BE2C (cell line): ENCODE measurements around the gene HAND1.
A peak's percentile ranks its signal among the peaks of the same experiment; 100 is the strongest.

Source experiments
- DNase-seq: peaks from one replicate; pipeline ENCODE4 v3.0.0-alpha.2; 2020
- H3K27me3 ChIP-seq: fragments of 250-450 bp; sonication (Bioruptor Pico); 2 replicates; pipeline ENCODE4 v1.5.1; 2020; ENCODE audit warnings: mild to moderate bottlenecking
- H3K36me3 ChIP-seq: fragments of 250-450 bp; sonication (Bioruptor Pico); 2 replicates; pipeline ENCODE4 v1.5.1; 2020; ENCODE audit warnings: mild to moderate bottlenecking
- H3K4me1 ChIP-seq: fragments of 250-450 bp; sonication (Bioruptor Pico); 2 replicates; pipeline ENCODE4 v1.5.1; 2020
- H3K4me3 ChIP-seq: 2 replicates; pipeline ENCODE4 v1.5.1; 2011; ENCODE audit warnings: low read depth, low read length
- H3K9me3 ChIP-seq: fragments of 250-450 bp; sonication (Bioruptor Pico); 2 replicates; pipeline ENCODE4 v1.5.1; 2020
- TF ChIP-seq, protein P1 (sequence below): IDR thresholded peaks from 2 replicates; pipeline ENCODE4 v1.5.1; 2012; ENCODE audit warnings: mild to moderate bottlenecking, low read depth, low read length

HAND1 gene

GRCh38 chr5:154447089-154447725, 30.8 kb downstream of the HAND1 start:
- H3K27me3 ChIP-seq = no peaks in the 10 kb centered on the region
- TF ChIP-seq, protein P1, sequence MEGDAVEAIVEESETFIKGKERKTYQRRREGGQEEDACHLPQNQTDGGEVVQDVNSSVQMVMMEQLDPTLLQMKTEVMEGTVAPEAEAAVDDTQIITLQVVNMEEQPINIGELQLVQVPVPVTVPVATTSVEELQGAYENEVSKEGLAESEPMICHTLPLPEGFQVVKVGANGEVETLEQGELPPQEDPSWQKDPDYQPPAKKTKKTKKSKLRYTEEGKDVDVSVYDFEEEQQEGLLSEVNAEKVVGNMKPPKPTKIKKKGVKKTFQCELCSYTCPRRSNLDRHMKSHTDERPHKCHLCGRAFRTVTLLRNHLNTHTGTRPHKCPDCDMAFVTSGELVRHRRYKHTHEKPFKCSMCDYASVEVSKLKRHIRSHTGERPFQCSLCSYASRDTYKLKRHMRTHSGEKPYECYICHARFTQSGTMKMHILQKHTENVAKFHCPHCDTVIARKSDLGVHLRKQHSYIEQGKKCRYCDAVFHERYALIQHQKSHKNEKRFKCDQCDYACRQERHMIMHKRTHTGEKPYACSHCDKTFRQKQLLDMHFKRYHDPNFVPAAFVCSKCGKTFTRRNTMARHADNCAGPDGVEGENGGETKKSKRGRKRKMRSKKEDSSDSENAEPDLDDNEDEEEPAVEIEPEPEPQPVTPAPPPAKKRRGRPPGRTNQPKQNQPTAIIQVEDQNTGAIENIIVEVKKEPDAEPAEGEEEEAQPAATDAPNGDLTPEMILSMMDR = no peak
- H3K4me3 ChIP-seq = peak overlapping the region; percentile 97
- DNase-seq = no peak
- no peaks in the 10 kb centered on the region for H3K9me3 ChIP-seq
- peaks cover 3% of the 10 kb centered on the region for H3K4me1 ChIP-seq
- H3K36me3 ChIP-seq = peaks cover 5% of the 10 kb centered on the region

DNA sequence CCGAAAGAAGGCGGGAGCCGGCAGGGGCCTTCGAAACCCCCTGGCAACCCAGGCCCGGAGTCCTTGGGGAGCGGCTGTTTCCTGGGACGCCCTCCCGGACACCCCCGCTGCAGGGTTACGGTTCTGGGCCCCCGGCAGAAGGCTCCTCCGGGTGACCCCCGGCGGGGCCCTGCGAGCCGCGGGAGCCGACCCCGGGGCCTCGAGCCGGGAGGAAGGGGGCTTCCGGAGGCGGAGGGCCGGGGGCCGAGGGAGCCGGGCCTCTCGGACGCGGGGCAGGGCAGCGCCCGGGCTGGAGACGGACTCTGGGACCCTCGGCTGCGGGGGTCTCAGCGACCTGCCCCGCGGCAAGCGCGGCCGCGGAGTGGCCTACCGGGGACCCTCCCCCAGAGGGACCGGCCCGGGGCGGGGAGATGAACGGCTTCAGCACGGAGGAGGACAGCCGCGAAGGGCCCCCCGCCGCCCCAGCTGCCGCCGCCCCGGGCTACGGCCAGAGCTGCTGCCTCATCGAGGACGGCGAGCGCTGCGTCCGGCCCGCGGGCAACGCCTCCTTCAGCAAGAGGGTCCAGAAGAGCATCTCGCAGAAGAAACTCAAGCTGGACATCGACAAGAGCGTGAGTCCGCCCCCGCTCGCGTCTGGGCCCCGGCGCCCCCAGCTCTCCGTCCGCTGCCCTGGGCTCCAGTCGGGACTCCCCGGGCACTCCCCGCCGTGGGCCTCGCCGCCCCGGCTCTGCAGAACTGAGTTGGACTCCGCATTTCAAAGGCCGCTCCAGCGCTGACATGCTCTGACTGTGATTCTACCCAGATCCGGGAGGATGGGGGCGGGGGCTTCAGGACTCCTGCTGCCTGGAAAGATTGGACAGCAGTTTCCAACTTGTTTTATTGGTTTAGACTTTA, 31.6 kb downstream of the HAND1 start:
- Histone ChIP-seq H3K27me3 (no peaks in the 10 kb centered on the region), H3K36me3 (peaks cover 2% of the 10 kb centered on the region), H3K4me1 (peaks cover 3% of the 10 kb centered on the region), H3K9me3 (no peaks in the 10 kb centered on the region), H3K4me3 (peak overlapping the region; percentile 97)
- TF ChIP-seq, protein P1 = no peak
- peak; percentile 77 for DNase-seq

- no peaks in the 10 kb centered on the region for H3K9me3 ChIP-seq
- H3K4me3 ChIP-seq = peak within 1 kb of the TSS; percentile 97
- peak; percentile 96 for DNase-seq
Observed at GRCh38 chr5:154445422-154446194, 32.4 kb downstream of the HAND1 start, which contains the start of gene SAP30L. TSS of gene SAP30L (plus strand) at chr5:154445997. CDS start at chr5:154446605, 608 bp downstream.

DNA sequence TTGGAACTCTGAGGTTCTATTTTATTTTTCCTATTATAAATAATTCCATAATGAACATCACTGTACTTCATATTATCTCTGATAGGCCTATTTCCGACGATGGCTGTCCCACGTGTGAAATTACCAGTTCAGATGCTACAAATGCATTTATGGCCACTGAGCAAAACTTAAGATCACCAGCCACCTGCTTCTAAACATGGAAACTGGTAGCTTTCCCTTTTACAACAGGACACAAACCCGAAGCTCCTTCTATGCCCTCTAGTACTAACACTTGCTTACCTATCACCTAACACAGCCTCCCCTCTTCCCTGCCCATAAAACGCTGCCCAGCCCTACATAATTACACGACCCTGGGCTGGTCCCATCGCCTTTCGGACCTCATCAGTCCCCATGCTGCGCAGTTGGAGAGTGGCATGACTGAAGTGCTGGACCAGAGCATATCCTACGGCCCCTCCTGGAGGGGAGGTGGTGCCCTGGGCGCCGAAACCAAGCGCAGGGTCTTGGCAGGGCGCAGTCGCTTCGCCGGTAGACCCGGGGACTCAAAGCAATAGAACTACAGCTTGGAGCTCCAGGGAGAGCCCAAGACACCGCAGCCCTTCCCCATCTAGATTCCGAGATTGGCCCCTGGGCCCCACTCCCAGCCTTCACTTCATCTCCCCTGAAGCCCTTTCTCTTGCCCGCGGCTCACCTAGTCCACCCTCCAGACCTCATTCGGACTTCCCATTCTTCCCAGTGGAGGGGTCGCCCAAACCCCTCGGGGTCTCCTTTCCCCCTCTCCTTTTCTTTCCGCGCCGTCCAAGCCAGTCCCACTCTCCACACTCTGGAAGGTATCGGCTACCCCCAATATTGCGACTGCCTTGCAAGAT, 33.2 kb downstream of the HAND1 start:
- Histone ChIP-seq H3K4me3 (peak overlapping the region; percentile 97), H3K4me1 (peaks cover 3% of the 10 kb centered on the region), H3K9me3 (no peaks in the 10 kb centered on the region), H3K36me3 (peaks cover 6% of the 10 kb centered on the region), H3K27me3 (no peaks in the 10 kb centered on the region)
- peak; percentile 28 for DNase-seq
- TF ChIP-seq, protein P1 = no peak

More at GRCh38 chr5:154445422-154446194, 32.4 kb downstream of the HAND1 start, which contains the start of gene SAP30L:
- TF ChIP-seq, protein P1 = no peak
- Histone ChIP-seq H3K36me3 (peaks cover 6% of the 10 kb centered on the region), H3K27me3 (no peaks in the 10 kb centered on the region), H3K4me1 (peaks cover 3% of the 10 kb centered on the region)

DNA sequence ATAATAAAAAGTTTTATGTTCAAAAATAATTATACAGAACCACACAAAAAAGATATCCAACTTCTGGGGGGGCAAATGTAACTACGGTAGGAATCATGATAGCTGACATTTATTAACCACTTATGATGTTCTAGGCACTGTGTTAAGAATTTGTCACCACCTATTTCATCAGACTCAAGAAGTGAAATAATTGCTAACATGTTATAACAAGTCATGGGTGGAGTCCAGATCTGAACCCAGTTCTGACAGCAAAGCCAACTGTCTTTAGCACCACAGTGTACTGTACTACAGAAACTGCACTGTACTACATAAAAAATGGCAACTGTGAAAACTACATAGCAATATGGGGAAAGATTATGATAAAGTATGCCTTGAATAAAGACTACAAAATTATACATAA, 35.2 kb downstream of the HAND1 start:
- Histone ChIP-seq H3K27me3 (no peaks in the 10 kb centered on the region), H3K36me3 (peaks cover 10% of the 10 kb centered on the region), H3K4me3 (no peak overlapping the region), H3K9me3 (no peaks in the 10 kb centered on the region), H3K4me1 (peaks cover 3% of the 10 kb centered on the region)
- TF ChIP-seq, protein P1 = no peak
- no peak for DNase-seq
